ENCODE results near the gene TAF5.

Gene TAF5

DNA sequence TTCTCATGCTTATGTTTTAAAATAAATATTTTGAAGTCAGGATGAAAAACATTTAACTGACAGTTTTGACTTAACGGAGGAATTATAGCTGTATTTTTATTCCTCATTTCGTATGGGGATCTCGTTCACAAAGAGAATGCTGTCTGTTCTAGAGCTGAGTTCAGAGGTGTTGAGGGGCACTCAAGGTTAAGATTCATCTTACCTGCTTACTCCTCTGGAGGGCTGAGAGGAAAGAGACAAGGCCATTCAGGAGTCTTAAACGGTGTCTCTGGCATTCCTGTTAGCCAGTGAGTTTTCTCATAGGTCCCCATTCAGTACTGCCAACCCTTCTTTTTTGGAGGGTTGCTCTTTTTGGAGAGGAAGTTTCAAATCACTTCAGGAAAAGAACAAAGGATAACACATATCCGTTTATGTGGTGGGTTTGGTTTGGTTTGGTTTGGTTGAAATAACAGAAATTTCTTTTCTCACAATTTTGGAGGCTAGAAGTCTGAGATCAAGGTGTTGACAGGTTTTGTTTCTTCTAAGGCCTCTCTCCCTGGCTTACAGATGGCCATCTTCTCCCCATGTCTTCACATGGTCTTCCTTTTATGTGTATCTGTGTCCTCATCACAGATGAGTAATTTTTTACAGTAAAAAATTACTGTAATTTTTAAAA, 61.3 kb downstream of the TAF5 start:
- TF ChIP-seq, protein P1, sequence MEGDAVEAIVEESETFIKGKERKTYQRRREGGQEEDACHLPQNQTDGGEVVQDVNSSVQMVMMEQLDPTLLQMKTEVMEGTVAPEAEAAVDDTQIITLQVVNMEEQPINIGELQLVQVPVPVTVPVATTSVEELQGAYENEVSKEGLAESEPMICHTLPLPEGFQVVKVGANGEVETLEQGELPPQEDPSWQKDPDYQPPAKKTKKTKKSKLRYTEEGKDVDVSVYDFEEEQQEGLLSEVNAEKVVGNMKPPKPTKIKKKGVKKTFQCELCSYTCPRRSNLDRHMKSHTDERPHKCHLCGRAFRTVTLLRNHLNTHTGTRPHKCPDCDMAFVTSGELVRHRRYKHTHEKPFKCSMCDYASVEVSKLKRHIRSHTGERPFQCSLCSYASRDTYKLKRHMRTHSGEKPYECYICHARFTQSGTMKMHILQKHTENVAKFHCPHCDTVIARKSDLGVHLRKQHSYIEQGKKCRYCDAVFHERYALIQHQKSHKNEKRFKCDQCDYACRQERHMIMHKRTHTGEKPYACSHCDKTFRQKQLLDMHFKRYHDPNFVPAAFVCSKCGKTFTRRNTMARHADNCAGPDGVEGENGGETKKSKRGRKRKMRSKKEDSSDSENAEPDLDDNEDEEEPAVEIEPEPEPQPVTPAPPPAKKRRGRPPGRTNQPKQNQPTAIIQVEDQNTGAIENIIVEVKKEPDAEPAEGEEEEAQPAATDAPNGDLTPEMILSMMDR (IDR thresholded peaks at IDR 0.05; ENCODE audit: low read depth, low read length) = no peak
- TF ChIP-seq, protein P2, sequence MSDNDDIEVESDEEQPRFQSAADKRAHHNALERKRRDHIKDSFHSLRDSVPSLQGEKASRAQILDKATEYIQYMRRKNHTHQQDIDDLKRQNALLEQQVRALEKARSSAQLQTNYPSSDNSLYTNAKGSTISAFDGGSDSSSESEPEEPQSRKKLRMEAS (IDR thresholded peaks at IDR 0.05; ENCODE audit: low read depth, low read length) = no peak
- TF ChIP-seq MYC (IDR thresholded peaks at IDR 0.05; ENCODE audit: low read depth, low read length) (no peak), POLR2A (IDR thresholded peaks at IDR 0.05; ENCODE audit: extremely low read depth, insufficient read length) (no peak)
- no peak for DNase-seq (ENCODE audit: low read depth)
- no peak overlapping the region for H3K4me3 ChIP-seq (ENCODE audit: low read depth, low read length)

DNA sequence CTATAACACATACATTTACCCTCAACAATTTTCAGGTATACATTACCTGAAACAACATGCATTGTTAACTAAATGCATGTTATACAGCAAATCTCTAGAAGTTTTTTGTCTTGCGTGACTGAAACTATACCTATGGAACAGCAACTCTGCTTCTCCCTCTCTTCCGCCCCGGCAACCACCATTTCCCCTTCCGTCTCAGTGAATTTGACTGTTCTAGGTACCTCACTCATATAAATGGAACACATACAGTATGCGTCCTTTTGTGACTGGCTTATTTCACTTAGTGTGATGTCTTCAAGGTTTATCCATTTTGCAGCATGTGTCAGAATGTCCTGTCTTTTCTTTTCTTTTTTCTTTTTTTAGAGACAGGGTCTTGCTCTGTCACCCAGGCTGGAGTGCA, 61.9 kb downstream of the TAF5 start:
- TF ChIP-seq, protein P1 (IDR thresholded peaks at IDR 0.05; ENCODE audit: low read depth, low read length) = no peak
- TF ChIP-seq, protein P2 (IDR thresholded peaks at IDR 0.05; ENCODE audit: low read depth, low read length) = no peak
- no peak for TF ChIP-seq MYC (IDR thresholded peaks at IDR 0.05; ENCODE audit: low read depth, low read length)
- no peak for TF ChIP-seq POLR2A (IDR thresholded peaks at IDR 0.05; ENCODE audit: extremely low read depth, insufficient read length)
- no peak for DNase-seq (ENCODE audit: low read depth)

DNA sequence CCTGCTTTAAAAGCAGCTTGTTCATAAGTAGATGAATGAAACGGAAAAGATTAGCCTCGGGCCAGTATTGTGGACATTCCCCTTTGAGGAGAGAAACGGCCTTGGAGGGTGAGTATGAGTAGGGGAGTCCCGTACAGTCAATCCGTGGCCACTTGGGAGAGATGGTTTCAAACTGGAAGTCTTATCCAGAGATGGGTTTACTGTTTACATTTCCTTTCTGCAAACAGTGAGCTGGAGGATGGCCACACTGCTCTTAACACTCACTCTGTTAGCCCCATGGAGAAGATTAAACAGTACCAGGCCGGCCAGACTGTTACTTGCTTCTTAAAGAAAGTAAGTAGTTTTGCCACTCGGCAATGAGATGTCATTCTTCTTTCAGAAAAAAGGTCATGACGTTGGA, 64.1 kb downstream of the TAF5 start:
- no peak for DNase-seq (ENCODE audit: low read depth)
- H3K4me3 ChIP-seq (ENCODE audit: low read depth, low read length) = no peak overlapping the region
- TF ChIP-seq POLR2A (IDR thresholded peaks at IDR 0.05; ENCODE audit: extremely low read depth, insufficient read length) (no peak), MYC (IDR thresholded peaks at IDR 0.05; ENCODE audit: low read depth, low read length) (no peak)
- TF ChIP-seq, protein P1 (IDR thresholded peaks at IDR 0.05; ENCODE audit: low read depth, low read length) = no peak
- TF ChIP-seq, protein P2 (IDR thresholded peaks at IDR 0.05; ENCODE audit: low read depth, low read length) = no peak

More for the DNA sequence above, 61.9 kb downstream of the TAF5 start:
- no peak overlapping the region for H3K4me3 ChIP-seq (ENCODE audit: low read depth, low read length)

DNA sequence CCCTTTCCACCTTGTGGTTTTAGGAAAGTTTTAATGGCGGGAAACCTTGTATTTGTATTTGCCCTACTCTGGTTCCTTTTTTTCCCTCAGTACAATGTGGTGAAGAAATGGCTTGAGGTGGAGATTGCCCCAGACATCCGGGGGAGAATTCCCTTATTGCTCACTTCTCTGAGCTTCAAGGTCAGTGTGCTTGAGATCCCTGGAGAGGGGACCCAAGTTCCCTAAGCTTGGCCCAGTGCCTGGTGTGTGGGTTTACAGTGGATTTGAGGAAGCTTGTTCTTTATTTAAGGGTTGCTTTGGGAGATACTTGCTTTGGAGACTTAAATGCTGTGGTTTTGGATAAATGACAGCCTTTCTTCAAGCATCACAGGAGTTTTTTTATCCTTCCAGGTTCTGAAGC, 66.1 kb downstream of the TAF5 start:
- peak; percentile 36 for DNase-seq (ENCODE audit: low read depth)
- TF ChIP-seq MYC (IDR thresholded peaks at IDR 0.05; ENCODE audit: low read depth, low read length) (no peak), POLR2A (IDR thresholded peaks at IDR 0.05; ENCODE audit: extremely low read depth, insufficient read length) (no peak)
- TF ChIP-seq, protein P1 (IDR thresholded peaks at IDR 0.05; ENCODE audit: low read depth, low read length) = no peak
- TF ChIP-seq, protein P2 (IDR thresholded peaks at IDR 0.05; ENCODE audit: low read depth, low read length) = no peak

More for the DNA sequence above, 66.1 kb downstream of the TAF5 start:
- H3K4me3 ChIP-seq (ENCODE audit: low read depth, low read length) = no peak overlapping the region

Measured in NB4 (cell line).